Smooth muscle cell (in vitro differentiated cells): ENCODE data around the gene ANP32D. TPM values are rescaled to one million over a fixed set of nuclear protein-coding genes. Genes with fewer than 3 reads are reported as not detected.
A peak's percentile ranks its signal among the peaks of the same experiment; 100 is the strongest.
"Not testable (repeated sequence)": the region's sequence is repeated elsewhere in the genome, so short reads cannot be mapped to it uniquely, and the experiment has no call there.

ENCODE experiments used
- DNase-seq: peaks from one replicate; lab custom pipeline; 2025; ENCODE audit not compliant: unreplicated experiment; lab: John Stamatoyannopoulos, UW
- H2AFZ ChIP-seq: fragments of 200-600 bp; sonication (generic); 2 replicates; pipeline ENCODE4 v1.6.0; 2016; ENCODE audit warnings: antibody characterized with exemption, low read depth, mild to moderate bottlenecking
- H3F3A ChIP-seq: fragments of 200-600 bp; sonication (generic); 2 replicates; pipeline ENCODE4 v1.6.0; 2017; ENCODE audit warnings: antibody characterized with exemption, low read depth
- H3K27ac ChIP-seq: fragments of 200-600 bp; sonication (generic); 2 replicates; pipeline ENCODE4 v1.5.1; 2016; ENCODE audit warnings: low read depth, mild to moderate bottlenecking
- H3K27me3 ChIP-seq: fragments of 200-600 bp; sonication (generic); 2 replicates; pipeline ENCODE4 v1.6.1; 2016; ENCODE audit warnings: low read depth, mild to moderate bottlenecking
- H3K36me3 ChIP-seq: fragments of 200-600 bp; sonication (generic); 2 replicates; pipeline ENCODE4 v1.5.1; 2016; ENCODE audit warnings: low read depth
- H3K4me1 ChIP-seq: fragments of 200-600 bp; sonication (generic); 2 replicates; pipeline ENCODE4 v1.5.1; 2016; ENCODE audit warnings: low read depth
- H3K4me2 ChIP-seq: fragments of 200-600 bp; sonication (generic); 2 replicates; pipeline ENCODE4 v1.6.0; 2016; ENCODE audit warnings: mild to moderate bottlenecking
- H3K4me3 ChIP-seq: fragments of 200-600 bp; sonication (generic); 2 replicates; pipeline ENCODE4 v1.5.1; 2016; ENCODE audit warnings: mild to moderate bottlenecking
- H3K79me2 ChIP-seq: fragments of 200-600 bp; sonication (generic); 2 replicates; pipeline ENCODE4 v1.6.0; 2016; ENCODE audit warnings: low read depth, mild to moderate bottlenecking
- H3K9ac ChIP-seq: fragments of 200-600 bp; sonication (generic); 2 replicates; pipeline ENCODE4 v1.6.0; 2016; ENCODE audit warnings: low read depth
- H3K9me3 ChIP-seq: fragments of 200-600 bp; sonication (generic); replicated peaks from 2 replicates; pipeline ENCODE4 v1.5.1; 2016; ENCODE audit warnings: low read depth
- H4K20me1 ChIP-seq: fragments of 200-600 bp; sonication (generic); 2 replicates; pipeline ENCODE4 v1.6.0; 2016; ENCODE audit warnings: low read depth
- WGBS: methylation state at CpG from one replicate; pipeline ENCODE4 v1.1.7; 2016; ENCODE audit warnings: low lambda C conversion rate; 5-methylcytosine and 5-hydroxymethylcytosine counted together
- polyA plus RNA-seq: library from polyadenylated mRNA; unstranded; fragments of >200 nt; fragmentation: Nextera tagmentation; extraction: Ambion mirVana; gene quantifications from 2 replicates; pipeline ENCODE4 v1.2.1, GENCODE V29; 2016
- total RNA-seq: library from RNA; depleted of rRNA; stranded (reverse); fragments of >200 nt; gene quantifications from 2 replicates; pipeline ENCODE4 v1.2.3, GENCODE V29; 2014
- TF ChIP-seq, protein P1 (sequence below): fragments of 200-600 bp; sonication (generic); IDR thresholded peaks from 2 replicates; pipeline ENCODE4 v1.5.1; 2017; ENCODE audit warnings: borderline replicate concordance, mild to moderate bottlenecking, antibody characterized with exemption; ENCODE audit not compliant: insufficient read depth, poor library complexity, severe bottlenecking

Gene ANP32D
- total and polyA plus RNA-seq, 2 experiments from 2014 or later = not detected

- H3K27ac ChIP-seq = no peak overlapping the region
- 69% methylated on average over 1 of the region's 1 CpG for WGBS
- no peak overlapping the region for H2AFZ ChIP-seq
- TF ChIP-seq, protein P1, sequence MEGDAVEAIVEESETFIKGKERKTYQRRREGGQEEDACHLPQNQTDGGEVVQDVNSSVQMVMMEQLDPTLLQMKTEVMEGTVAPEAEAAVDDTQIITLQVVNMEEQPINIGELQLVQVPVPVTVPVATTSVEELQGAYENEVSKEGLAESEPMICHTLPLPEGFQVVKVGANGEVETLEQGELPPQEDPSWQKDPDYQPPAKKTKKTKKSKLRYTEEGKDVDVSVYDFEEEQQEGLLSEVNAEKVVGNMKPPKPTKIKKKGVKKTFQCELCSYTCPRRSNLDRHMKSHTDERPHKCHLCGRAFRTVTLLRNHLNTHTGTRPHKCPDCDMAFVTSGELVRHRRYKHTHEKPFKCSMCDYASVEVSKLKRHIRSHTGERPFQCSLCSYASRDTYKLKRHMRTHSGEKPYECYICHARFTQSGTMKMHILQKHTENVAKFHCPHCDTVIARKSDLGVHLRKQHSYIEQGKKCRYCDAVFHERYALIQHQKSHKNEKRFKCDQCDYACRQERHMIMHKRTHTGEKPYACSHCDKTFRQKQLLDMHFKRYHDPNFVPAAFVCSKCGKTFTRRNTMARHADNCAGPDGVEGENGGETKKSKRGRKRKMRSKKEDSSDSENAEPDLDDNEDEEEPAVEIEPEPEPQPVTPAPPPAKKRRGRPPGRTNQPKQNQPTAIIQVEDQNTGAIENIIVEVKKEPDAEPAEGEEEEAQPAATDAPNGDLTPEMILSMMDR = no peak
- H3K9ac ChIP-seq = no peak overlapping the region
- no peaks in the 10 kb centered on the region for H3K27me3 ChIP-seq
- H4K20me1 ChIP-seq = no peaks in the 10 kb centered on the region
- no peaks in the 10 kb centered on the region for H3K79me2 ChIP-seq
- H3K36me3 ChIP-seq = no peaks in the 10 kb centered on the region
- no peaks in the 10 kb centered on the region for H3F3A ChIP-seq
- no peak overlapping the region for H3K4me2 ChIP-seq
- H3K4me1 ChIP-seq = peaks cover 18% of the 10 kb centered on the region
- H3K4me3 ChIP-seq = no peak overlapping the region
- no peaks in the 10 kb centered on the region for H3K9me3 ChIP-seq
- DNase-seq = no peak
These were observed 24.6 kb upstream of the ANP32D start for GRCh38 chr12:48447755-48448154.

GRCh38 chr12:48451372-48451771 is 21.0 kb upstream of the ANP32D start:
- Histone ChIP-seq H3K27ac (no peak overlapping the region), H3K36me3 (no peaks in the 10 kb centered on the region), H3K79me2 (no peaks in the 10 kb centered on the region), H3K4me1 (peaks cover 10% of the 10 kb centered on the region), H3F3A (no peaks in the 10 kb centered on the region), H3K4me2 (no peak overlapping the region), H3K9ac (no peak overlapping the region), H3K27me3 (no peaks in the 10 kb centered on the region), H2AFZ (no peak overlapping the region), H3K9me3 (no peaks in the 10 kb centered on the region), H3K4me3 (no peak overlapping the region), H4K20me1 (no peaks in the 10 kb centered on the region)
- 27% methylated on average over 1 of the region's 1 CpG for WGBS
- TF ChIP-seq, protein P1 = no peak
- DNase-seq = no peak

GRCh38 chr12:48452961-48453360 is 19.4 kb upstream of the ANP32D start:
- H3F3A ChIP-seq, H3K4me2 ChIP-seq, H3K27me3 ChIP-seq, DNase-seq, H3K79me2 ChIP-seq, H3K9me3 ChIP-seq, H3K36me3 ChIP-seq, H3K4me3 ChIP-seq, H3K9ac ChIP-seq, H4K20me1 ChIP-seq, H2AFZ ChIP-seq, H3K27ac ChIP-seq, H3K4me1 ChIP-seq: not testable (repeated sequence)
- 87% methylated on average over 2 of the region's 2 CpGs for WGBS

- Histone ChIP-seq H3K79me2 (no peaks in the 10 kb centered on the region), H3K4me3 (no peak overlapping the region), H3K27ac (peak overlapping the region; percentile 46), H3K36me3 (no peaks in the 10 kb centered on the region), H3F3A (no peaks in the 10 kb centered on the region), H3K9me3 (no peaks in the 10 kb centered on the region), H3K9ac (no peak overlapping the region), H4K20me1 (no peaks in the 10 kb centered on the region), H3K4me2 (no peak overlapping the region), H3K4me1 (no peaks in the 10 kb centered on the region), H2AFZ (no peak overlapping the region), H3K27me3 (no peaks in the 10 kb centered on the region)
- DNase-seq = no peak
- 44% methylated on average over 1 of the region's 1 CpG for WGBS
- TF ChIP-seq, protein P1 = peak; percentile 61
These were observed 17.7 kb upstream of the ANP32D start for GRCh38 chr12:48454667-48455066.
